Central memory CD4-positive, alpha-beta T cell (primary cell): ENCODE results near the gene SDK1.
"Not testable (repeated sequence)": the region's sequence is repeated elsewhere in the genome, so short reads cannot be mapped to it uniquely, and the experiment has no call there.

Source experiments
- DNase-seq: peaks from one replicate; pipeline ENCODE4 v3.0.0; 2022

SDK1 gene

DNA sequence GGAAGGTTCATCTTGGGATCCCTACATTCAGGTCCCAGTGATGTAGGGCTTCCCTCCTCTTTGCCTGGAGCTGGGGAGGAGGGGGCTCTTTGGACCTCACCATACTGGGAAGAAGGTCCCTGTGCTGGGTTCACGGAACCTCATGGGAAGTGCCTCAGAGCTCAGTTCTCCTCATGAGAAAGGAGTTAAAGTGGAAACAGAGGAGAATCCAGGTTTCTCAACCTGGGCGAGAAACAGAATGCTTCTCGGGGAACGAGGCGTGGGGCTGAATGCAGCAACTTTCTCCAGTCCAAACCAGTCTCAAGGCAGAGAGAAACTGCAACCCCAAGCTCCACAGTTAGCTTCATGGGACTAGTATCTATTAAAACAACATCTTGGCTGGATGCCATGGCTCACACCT is 998.4 kb downstream of the SDK1 start:
- DNase-seq: no peak

DNA sequence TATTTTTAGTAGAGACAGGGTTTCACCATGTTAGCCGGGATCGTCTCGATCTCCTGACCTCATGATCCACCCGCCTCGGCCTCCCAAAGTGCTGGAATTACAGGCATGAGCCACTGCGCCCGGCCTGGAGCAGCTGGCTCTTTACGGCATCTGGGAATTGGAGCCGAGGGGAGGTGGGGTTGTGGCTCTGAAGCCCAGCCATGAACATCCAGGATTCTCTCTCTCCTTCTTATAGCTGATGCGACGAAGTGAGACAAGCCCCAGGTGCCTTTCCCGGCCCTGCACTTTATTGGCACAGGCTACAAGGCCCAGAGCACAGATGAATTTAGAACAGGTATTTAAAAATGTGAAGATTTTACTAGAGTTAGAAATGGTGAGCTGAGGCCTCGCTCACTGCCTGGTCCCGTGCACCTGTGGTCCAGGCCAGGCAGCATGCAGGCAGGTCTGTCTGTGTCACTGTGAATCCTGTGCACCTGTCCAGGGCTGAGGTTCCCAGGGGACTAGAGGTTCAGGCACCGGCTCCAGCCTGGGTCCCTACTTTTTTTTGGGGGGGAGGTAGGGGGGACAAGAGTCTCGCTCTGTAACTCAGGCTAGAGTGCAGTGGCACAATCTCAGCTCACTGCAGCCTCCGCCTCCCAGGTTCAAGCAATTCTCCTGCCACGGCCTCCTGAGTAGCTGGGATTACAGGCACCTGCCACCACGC is 1001.3 kb downstream of the SDK1 start:
- no peak for DNase-seq

DNA sequence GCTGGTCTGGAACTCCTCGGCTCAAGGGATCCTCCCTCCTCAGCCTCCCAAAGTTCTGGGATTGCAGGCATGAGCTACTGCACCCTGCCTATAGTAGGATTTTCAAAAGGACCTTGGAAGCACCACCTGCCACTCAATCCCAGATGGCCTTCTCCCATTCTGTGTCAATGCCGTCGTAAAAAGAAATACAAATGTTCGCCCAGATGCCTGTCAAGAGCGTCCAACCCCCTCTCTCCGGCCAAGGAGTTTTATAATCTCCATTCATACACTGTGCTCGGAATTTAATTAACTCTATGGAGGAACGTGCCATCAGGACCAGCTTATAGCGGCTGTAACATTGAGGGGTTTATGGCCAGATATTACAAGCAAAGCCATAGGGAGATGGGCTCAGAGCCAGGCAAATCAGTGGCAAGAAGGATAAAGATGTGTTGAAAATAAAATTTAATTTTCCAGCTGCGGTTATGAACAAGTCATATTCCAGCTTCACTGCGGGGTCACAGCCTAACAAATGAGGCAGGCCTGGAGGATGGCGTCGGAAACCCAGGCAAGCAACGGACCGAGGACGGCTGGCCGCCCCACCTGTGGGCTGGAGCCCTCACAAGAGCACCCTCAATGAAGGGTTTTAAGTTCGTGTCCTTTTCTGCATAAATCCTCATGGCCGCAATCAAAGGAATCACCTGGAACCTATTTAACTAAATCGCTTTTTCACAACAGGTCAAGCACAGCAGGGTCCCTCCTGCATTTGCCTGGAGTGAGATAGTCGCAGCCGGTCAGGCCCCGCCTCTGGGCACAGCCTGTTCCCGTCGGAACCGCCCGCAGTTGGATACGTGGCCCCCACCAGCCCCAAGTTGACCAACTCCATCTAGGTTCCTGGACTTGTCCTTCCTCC is 1006.5 kb downstream of the SDK1 start:
- DNase-seq: no peak

DNA sequence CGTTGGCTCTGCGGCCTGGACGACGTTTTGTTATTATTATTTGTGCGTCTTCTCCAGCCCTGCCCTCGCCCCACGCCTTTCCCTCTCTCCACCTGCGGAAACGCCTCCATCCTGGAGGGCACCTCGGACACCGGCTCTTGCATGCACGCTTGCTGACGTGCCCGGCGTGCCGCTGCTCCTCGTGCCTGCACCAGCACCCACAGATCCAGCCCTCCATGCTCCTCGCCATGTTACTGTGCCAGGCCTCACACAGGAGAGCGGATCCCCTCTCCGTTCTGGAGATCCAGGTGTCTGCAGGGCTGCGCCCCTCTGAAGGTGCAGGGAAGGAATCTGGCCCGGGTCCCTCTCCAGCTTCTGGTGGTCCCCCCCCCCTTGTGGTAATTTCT is 1007.1 kb downstream of the SDK1 start:
- no peak for DNase-seq

DNA sequence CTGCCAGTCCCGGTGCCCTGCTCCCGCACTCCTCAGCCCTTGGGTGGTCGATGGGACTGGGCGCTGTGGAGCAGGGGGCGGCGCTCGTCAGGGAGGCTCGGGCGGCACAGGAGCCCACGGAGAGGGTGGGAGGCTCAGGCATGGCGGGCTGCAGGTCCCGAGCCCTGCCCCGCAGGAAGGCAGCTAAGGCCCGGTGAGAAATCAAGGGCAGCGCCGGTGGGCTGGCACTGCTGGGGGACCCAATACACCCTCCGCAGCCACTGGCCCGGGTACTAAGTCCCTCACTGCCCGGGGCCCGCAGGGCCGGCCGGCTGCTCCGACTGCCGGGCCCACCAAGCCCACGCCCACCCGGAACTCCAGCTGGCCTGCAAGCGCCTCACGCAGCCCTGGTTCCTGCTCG is 1012.9 kb downstream of the SDK1 start:
- DNase-seq: not testable (repeated sequence)

DNA sequence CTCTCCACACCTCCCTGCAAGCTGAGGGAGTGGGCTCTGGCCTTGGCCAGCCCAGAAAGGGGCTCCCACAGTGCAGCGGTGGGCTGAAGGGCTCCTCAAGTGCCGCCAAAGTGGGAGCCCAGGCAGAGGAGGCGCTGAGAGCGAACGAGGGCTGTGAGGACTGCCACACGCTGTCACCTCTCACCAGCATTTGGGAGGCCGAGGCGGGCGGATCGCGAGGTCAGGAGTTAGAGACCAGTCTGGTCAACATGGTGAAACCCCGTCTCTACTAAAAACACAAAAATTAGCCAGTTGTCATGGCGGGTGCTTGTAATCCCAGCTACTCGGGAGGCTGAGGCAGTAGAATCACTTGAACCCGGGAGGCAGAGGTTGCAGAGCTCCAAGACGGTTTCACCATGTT is 1013.3 kb downstream of the SDK1 start:
- DNase-seq: not testable (repeated sequence)
